CD4-positive, alpha-beta memory T cell (primary cell): ENCODE data around the gene ABCA3. TPM values are rescaled to one million over a fixed set of nuclear protein-coding genes. Genes with fewer than 3 reads are reported as not detected.

Experiments
- CTCF ChIA-PET: fragments of 350-600 bp; sonication (Branson Sonifier 250); formaldehyde crosslinking; loops from one replicate; lab custom pipeline; 2021; ENCODE audit warnings: inconsistent platforms; ENCODE audit not compliant: partially characterized antibody; lab: Charles Lee
- POLR2A ChIA-PET: fragments of 350-600 bp; sonication (Branson Sonifier 250); formaldehyde crosslinking; loops from one replicate; lab custom pipeline; 2021; ENCODE audit not compliant: partially characterized antibody; lab: Charles Lee
- DNase-seq, 5 donors: peaks; one replicate each; pipeline versions ENCODE4 v3.0.0 to v3.0.0-alpha.2; 2020 to 2022; ENCODE audit warnings: mixed read lengths in 1 of 5
- H3K27ac ChIP-seq: one replicate; pipeline ENCODE4 v1.7.0; 2013; ENCODE audit warnings: low read depth, low read length
- H3K27me3 ChIP-seq: 2 replicates; pipeline ENCODE4 v1.7.0; 2013; ENCODE audit warnings: mild to moderate bottlenecking, low read length, moderate library complexity; ENCODE audit not compliant: insufficient read depth
- H3K36me3 ChIP-seq: 2 replicates; pipeline ENCODE4 v1.7.0; 2013; ENCODE audit warnings: mild to moderate bottlenecking, low read length, moderate library complexity; ENCODE audit not compliant: insufficient read depth
- H3K4me1 ChIP-seq: 2 replicates; pipeline ENCODE4 v1.7.0; 2013; ENCODE audit warnings: mild to moderate bottlenecking, low read length, moderate library complexity; ENCODE audit not compliant: insufficient read depth
- H3K4me3 ChIP-seq, 2 donors: one replicate each; pipeline ENCODE4 v1.7.0; 2013; ENCODE audit warnings: low read length in 2 of 2, mild to moderate bottlenecking in 1 of 2
- H3K9me3 ChIP-seq, 2 donors: one replicate each; pipeline ENCODE4 v1.7.0; 2013; ENCODE audit warnings: low read length in 2 of 2, control low read depth in 1 of 2; ENCODE audit not compliant: control insufficient read depth in 1 of 2
- H3K27ac Mint-ChIP-seq, 7 donors: one replicate each; pipeline ENCODE4 v1.8.0; 2020 to 2021; ENCODE audit warnings: mixed read lengths in 7 of 7, mild to moderate bottlenecking in 6 of 7, inconsistent platforms in 3 of 7, moderate library complexity in 3 of 7
- H3K27me3 Mint-ChIP-seq, 2 donors: one replicate each; pipeline ENCODE4 v1.8.0; 2020 to 2021; ENCODE audit warnings: mixed read lengths in 2 of 2
- H3K36me3 Mint-ChIP-seq, 2 donors: one replicate each; pipeline ENCODE4 v1.8.0; 2020 to 2021; ENCODE audit warnings: mixed read lengths in 2 of 2, inconsistent platforms in 1 of 2, mild to moderate bottlenecking in 1 of 2
- H3K4me1 Mint-ChIP-seq, 4 donors: one replicate each; pipeline ENCODE4 v1.8.0; 2020 to 2021; ENCODE audit warnings: mixed read lengths in 4 of 4, mild to moderate bottlenecking in 1 of 4
- H3K4me3 Mint-ChIP-seq, 8 donors: one replicate each; pipeline ENCODE4 v1.8.0; 2020 to 2021; ENCODE audit warnings: mixed read lengths in 8 of 8, mild to moderate bottlenecking in 7 of 8, moderate library complexity in 6 of 8, inconsistent platforms in 3 of 8
- H3K9me3 Mint-ChIP-seq, 8 donors: one replicate each; pipeline ENCODE4 v1.8.0; 2020 to 2021; ENCODE audit warnings: mixed read lengths in 8 of 8, mild to moderate bottlenecking in 5 of 8, inconsistent platforms in 3 of 8, moderate library complexity in 1 of 8
- intact Hi-C: fragments of 100-400 bp; cut with micrococcal nuclease; formaldehyde crosslinking; loops from one replicate; pipeline ENCODE4 v1.15.1; 2023
- polyA plus RNA-seq, 2 donors: library from polyadenylated mRNA; unstranded; fragments of 300-500 nt; fragmentation: Illumina TruSeq; gene quantifications; one replicate each; pipeline ENCODE4 v1.2.3, GENCODE V29; 2021
- total RNA-seq, 2 experiments: library from RNA; stranded (reverse); gene quantifications; one replicate each; pipeline ENCODE4 v1.2.3, GENCODE V29; 2021

The ABCA3 gene
- total and polyA plus RNA-seq, 4 experiments from 2014 or later = 1.7 to 12.7 (median 6.5) TPM

DNA sequence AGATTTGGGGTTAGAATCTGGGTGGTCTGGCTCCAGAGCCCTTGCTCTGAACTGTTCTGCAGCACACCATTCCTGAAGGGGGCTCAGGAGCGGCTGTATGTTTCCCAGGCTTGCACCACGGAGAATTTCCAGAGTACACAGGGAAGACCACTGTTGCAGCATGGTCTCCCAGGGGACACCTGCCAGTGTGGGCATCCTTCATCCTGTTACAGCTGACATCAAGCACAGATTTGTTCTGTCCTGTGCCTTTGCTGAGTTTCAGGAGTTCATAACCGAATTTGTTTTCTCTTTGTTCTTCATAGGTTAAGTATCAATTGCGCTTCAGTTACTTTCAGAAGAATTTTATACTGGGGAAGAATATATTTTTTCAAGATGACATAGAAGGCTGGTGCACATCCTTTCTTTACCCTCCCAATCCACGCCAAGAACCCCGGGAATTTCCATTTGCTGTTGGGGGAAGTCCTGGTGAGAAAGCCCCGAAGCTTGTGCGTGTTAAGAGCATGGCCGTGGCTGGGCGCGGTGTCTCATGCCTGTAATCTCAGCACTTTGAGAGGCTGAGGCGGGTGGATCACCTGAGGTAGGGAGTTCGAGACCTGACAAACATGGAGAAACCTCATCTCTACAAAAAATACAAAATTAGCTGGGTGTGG, 26.3 kb upstream of the ABCA3 start:
- CTCF ChIA-PET = no interaction called here
- Histone ChIP-seq H3K4me1 (no peaks in the 10 kb centered on the region), H3K36me3 (no peaks in the 10 kb centered on the region), H3K27ac (no peak overlapping the region), H3K4me3 (no peak overlapping the region), H3K9me3 (no peaks in the 10 kb centered on the region), H3K27me3 (no peaks in the 10 kb centered on the region)
- no peak for DNase-seq
- Mint-ChIP-seq H3K27me3 (peaks cover 25 to 28% of the 10 kb centered on the region in 2 donors), H3K27ac (no peak overlapping the region), H3K4me3 (no peak overlapping the region), H3K4me1 (no peaks in the 10 kb centered on the region), H3K36me3 (no peaks in the 10 kb centered on the region), H3K9me3 (peaks cover 0 to 3% (median 0%) of the 10 kb centered on the region in 8 donors)
- intact Hi-C loops = no loop called here
- POLR2A ChIA-PET = no interaction called here

GRCh38 chr16:2365397-2366294, 25.1 kb upstream of the ABCA3 start:
- Mint-ChIP-seq H3K27me3 (peaks cover 26 to 31% of the 10 kb centered on the region in 2 donors), H3K27ac (no peak overlapping the region)
- intact Hi-C loops = no loop called here

GRCh38 chr16:2364638-2365210, 24.2 kb upstream of the ABCA3 start:
- intact Hi-C loops = no loop called here
- POLR2A ChIA-PET = no interaction called here
- Histone ChIP-seq H3K4me1 (no peaks in the 10 kb centered on the region), H3K27me3 (peaks cover 2% of the 10 kb centered on the region), H3K36me3 (no peaks in the 10 kb centered on the region), H3K9me3 (no peaks in the 10 kb centered on the region), H3K27ac (no peak overlapping the region), H3K4me3 (no peak overlapping the region)
- peaks cover 29 to 31% of the 10 kb centered on the region in 2 donors for H3K27me3 Mint-ChIP-seq
- H3K9me3 Mint-ChIP-seq = peaks cover 0 to 3% (median 0%) of the 10 kb centered on the region in 8 donors
- H3K36me3 Mint-ChIP-seq = no peaks in the 10 kb centered on the region
- no peak overlapping the region for H3K27ac Mint-ChIP-seq
- no peaks in the 10 kb centered on the region for H3K4me1 Mint-ChIP-seq
- CTCF ChIA-PET = no interaction called here
- DNase-seq = no peak
- H3K4me3 Mint-ChIP-seq = no peak overlapping the region

More at GRCh38 chr16:2365397-2366294, 25.1 kb upstream of the ABCA3 start:
- H3K4me3 ChIP-seq = no peak overlapping the region
- no peaks in the 10 kb centered on the region for H3K36me3 ChIP-seq
- H3K9me3 Mint-ChIP-seq = peaks cover 0 to 3% (median 0%) of the 10 kb centered on the region in 8 donors
- H3K4me1 Mint-ChIP-seq = no peaks in the 10 kb centered on the region
- H3K4me3 Mint-ChIP-seq = no peak overlapping the region
- no peak overlapping the region for H3K27ac ChIP-seq
- no peaks in the 10 kb centered on the region for H3K27me3 ChIP-seq
- ChIA-PET POLR2A (no interaction called here), CTCF (no interaction called here)
- H3K9me3 ChIP-seq = no peaks in the 10 kb centered on the region
- H3K4me1 ChIP-seq = no peaks in the 10 kb centered on the region
- DNase-seq = no peak
- H3K36me3 Mint-ChIP-seq = no peaks in the 10 kb centered on the region

GRCh38 chr16:2362218-2362617, 21.7 kb upstream of the ABCA3 start:
- Mint-ChIP-seq H3K27me3 (peaks cover 37 to 40% of the 10 kb centered on the region in 2 donors), H3K4me1 (no peaks in the 10 kb centered on the region), H3K36me3 (no peaks in the 10 kb centered on the region), H3K4me3 (no peak overlapping the region), H3K27ac (peak overlapping the region in 1 of 7 donors; percentile 4), H3K9me3 (peaks cover 0 to 4% (median 0%) of the 10 kb centered on the region in 8 donors)
- intact Hi-C loops = no loop called here
- Histone ChIP-seq H3K9me3 (no peaks in the 10 kb centered on the region), H3K4me3 (no peak overlapping the region), H3K4me1 (no peaks in the 10 kb centered on the region), H3K27me3 (peaks cover 6% of the 10 kb centered on the region), H3K27ac (no peak overlapping the region), H3K36me3 (no peaks in the 10 kb centered on the region)
- DNase-seq = no peak
- POLR2A ChIA-PET = no interaction called here
- CTCF ChIA-PET = no interaction called here

DNA sequence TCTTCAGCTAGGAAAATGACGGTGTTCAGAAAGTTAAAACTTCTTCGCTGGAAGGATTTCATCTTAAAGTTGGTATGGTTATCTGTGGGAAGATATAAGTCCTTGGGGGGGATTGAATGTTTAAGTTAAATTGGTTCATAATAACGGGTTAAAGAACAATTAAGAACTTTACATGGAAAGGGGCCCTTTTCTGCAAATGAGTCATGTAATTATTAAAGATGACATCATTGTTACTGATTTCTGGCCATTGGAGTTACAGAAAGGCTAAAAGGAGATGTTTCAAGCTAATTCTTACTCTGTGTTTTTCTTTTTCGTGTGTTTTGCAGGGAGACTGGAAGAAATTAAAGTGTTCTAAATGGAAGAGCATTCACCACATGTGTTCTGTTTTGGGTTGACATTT, 20.6 kb upstream of the ABCA3 start:
- H3K9me3 Mint-ChIP-seq = peaks cover 0 to 4% (median 0%) of the 10 kb centered on the region in 8 donors
- no peak overlapping the region for H3K27ac ChIP-seq
- H3K27ac Mint-ChIP-seq = no peak overlapping the region
- CTCF ChIA-PET = interaction anchor here (0.6 to 1.0 kb wide), 2 partner anchors 22 to 128 kb away, joined by 3 to 4 read pairs; no protein-coding TSS in a partner anchor
- intact Hi-C loops = no loop called here
- no peaks in the 10 kb centered on the region for H3K36me3 ChIP-seq
- no peak for DNase-seq
- peaks cover 6% of the 10 kb centered on the region for H3K27me3 ChIP-seq
- POLR2A ChIA-PET = no interaction called here
- no peaks in the 10 kb centered on the region for H3K36me3 Mint-ChIP-seq
- H3K4me3 Mint-ChIP-seq = no peak overlapping the region
- H3K4me3 ChIP-seq = no peak overlapping the region
- H3K4me1 Mint-ChIP-seq = no peaks in the 10 kb centered on the region
- peaks cover 28 to 34% of the 10 kb centered on the region in 2 donors for H3K27me3 Mint-ChIP-seq
- H3K4me1 ChIP-seq = no peaks in the 10 kb centered on the region
- H3K9me3 ChIP-seq = no peaks in the 10 kb centered on the region

DNA sequence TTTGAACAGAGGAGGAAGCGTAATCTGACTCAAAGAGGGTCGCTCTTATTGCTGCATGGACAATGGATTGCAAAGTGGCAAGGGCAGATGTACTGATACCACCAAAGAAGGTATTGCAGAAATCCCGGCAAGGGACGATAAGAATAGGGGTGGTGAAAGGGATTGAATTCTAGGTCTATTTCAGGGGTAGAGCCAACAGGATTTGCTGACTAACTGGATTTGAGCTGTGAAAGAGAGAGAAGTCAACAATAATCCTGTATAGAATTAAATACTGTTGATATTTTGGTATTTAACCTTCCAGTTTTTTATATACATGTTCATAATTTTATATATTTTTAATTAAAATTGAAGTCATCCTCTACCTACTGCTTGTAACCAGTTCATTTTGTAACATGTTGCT, 19.4 kb upstream of the ABCA3 start:
- intact Hi-C loops = no loop called here
- Histone ChIP-seq H3K9me3 (no peaks in the 10 kb centered on the region), H3K4me1 (no peaks in the 10 kb centered on the region), H3K4me3 (no peak overlapping the region), H3K27me3 (peaks cover 7% of the 10 kb centered on the region), H3K36me3 (no peaks in the 10 kb centered on the region), H3K27ac (no peak overlapping the region)
- ChIA-PET POLR2A (no interaction called here), CTCF (no interaction called here)
- H3K36me3 Mint-ChIP-seq = no peaks in the 10 kb centered on the region
- H3K4me3 Mint-ChIP-seq = no peak overlapping the region
- peaks cover 0 to 4% (median 0%) of the 10 kb centered on the region in 8 donors for H3K9me3 Mint-ChIP-seq
- H3K27me3 Mint-ChIP-seq = peaks cover 28% of the 10 kb centered on the region in 2 donors
- H3K4me1 Mint-ChIP-seq = no peaks in the 10 kb centered on the region
- no peak overlapping the region for H3K27ac Mint-ChIP-seq
- DNase-seq = no peak

GRCh38 chr16:2358811-2359210, 18.3 kb upstream of the ABCA3 start:
- Mint-ChIP-seq H3K36me3 (no peaks in the 10 kb centered on the region), H3K4me1 (no peaks in the 10 kb centered on the region), H3K4me3 (no peak overlapping the region), H3K9me3 (peaks cover 0 to 4% (median 0%) of the 10 kb centered on the region in 8 donors), H3K27me3 (peaks cover 22 to 30% of the 10 kb centered on the region in 2 donors), H3K27ac (no peak overlapping the region)
- Histone ChIP-seq H3K4me1 (no peaks in the 10 kb centered on the region), H3K36me3 (no peaks in the 10 kb centered on the region), H3K27ac (no peak overlapping the region), H3K27me3 (peaks cover 11% of the 10 kb centered on the region), H3K4me3 (no peak overlapping the region), H3K9me3 (no peaks in the 10 kb centered on the region)
- intact Hi-C loops = no loop called here
- no peak for DNase-seq
- CTCF ChIA-PET = interaction anchor here (1.5 kb wide), 1 partner anchor 15 kb away, joined by 3 read pairs; no protein-coding TSS in a partner anchor
- POLR2A ChIA-PET = no interaction called here
